Measurements from ENCODE around the gene SYNPO2. TPM values are rescaled to one million over a fixed set of nuclear protein-coding genes. Genes with fewer than 3 reads are reported as not detected.

SYNPO2 gene
- total RNA-seq, 1 experiment from 2014 or later = 0.93 TPM

- Histone ChIP-seq H3K4me1 (ENCODE audit: control insufficient read depth in 1 of 2, insufficient read depth in 2 of 2, low read length in 2 of 2) (no peaks in the 10 kb centered on the region), H3K9me3 (ENCODE audit: control insufficient read depth in 1 of 2, insufficient read depth in 1 of 2, low read depth in 1 of 2, low read length in 2 of 2) (no peaks in the 10 kb centered on the region), H2AFZ (ENCODE audit: low read depth, low read length, poor library complexity, severe bottlenecking) (no peak overlapping the region), H3K27ac (ENCODE audit: low read depth, low read length) (no peak overlapping the region), H3K4me2 (ENCODE audit: low read length) (no peak overlapping the region), H3K36me3 (ENCODE audit: control insufficient read depth in 1 of 2, insufficient read depth in 2 of 2, low read length in 2 of 2) (no peaks in the 10 kb centered on the region), H3K9me2 (ENCODE audit: insufficient read depth) (no peaks in the 10 kb centered on the region), H4K20me1 (ENCODE audit: insufficient read depth) (no peaks in the 10 kb centered on the region), H3K4me3 (replicated peaks in 1 of 2; ENCODE audit: low read depth in 1 of 2, low read length in 2 of 2) (no peak overlapping the region), H3K27me3 (ENCODE audit: insufficient read depth, low read length) (no peaks in the 10 kb centered on the region), H3K9ac (ENCODE audit: low read length) (no peak overlapping the region), H3K79me2 (ENCODE audit: insufficient read depth, low read length) (no peaks in the 10 kb centered on the region)
- no peak for TF ChIP-seq EZH2phosphoT487 (IDR thresholded peaks at IDR 0.05; ENCODE audit: borderline replicate concordance)
- TF ChIP-seq FOSL1 (IDR thresholded peaks at IDR 0.05; ENCODE audit: low read depth) = no peak
- no peak for TF ChIP-seq POLR2AphosphoS5 (IDR thresholded peaks at IDR 0.05; ENCODE audit: low read depth, low read length)
- TF ChIP-seq, protein P1, sequence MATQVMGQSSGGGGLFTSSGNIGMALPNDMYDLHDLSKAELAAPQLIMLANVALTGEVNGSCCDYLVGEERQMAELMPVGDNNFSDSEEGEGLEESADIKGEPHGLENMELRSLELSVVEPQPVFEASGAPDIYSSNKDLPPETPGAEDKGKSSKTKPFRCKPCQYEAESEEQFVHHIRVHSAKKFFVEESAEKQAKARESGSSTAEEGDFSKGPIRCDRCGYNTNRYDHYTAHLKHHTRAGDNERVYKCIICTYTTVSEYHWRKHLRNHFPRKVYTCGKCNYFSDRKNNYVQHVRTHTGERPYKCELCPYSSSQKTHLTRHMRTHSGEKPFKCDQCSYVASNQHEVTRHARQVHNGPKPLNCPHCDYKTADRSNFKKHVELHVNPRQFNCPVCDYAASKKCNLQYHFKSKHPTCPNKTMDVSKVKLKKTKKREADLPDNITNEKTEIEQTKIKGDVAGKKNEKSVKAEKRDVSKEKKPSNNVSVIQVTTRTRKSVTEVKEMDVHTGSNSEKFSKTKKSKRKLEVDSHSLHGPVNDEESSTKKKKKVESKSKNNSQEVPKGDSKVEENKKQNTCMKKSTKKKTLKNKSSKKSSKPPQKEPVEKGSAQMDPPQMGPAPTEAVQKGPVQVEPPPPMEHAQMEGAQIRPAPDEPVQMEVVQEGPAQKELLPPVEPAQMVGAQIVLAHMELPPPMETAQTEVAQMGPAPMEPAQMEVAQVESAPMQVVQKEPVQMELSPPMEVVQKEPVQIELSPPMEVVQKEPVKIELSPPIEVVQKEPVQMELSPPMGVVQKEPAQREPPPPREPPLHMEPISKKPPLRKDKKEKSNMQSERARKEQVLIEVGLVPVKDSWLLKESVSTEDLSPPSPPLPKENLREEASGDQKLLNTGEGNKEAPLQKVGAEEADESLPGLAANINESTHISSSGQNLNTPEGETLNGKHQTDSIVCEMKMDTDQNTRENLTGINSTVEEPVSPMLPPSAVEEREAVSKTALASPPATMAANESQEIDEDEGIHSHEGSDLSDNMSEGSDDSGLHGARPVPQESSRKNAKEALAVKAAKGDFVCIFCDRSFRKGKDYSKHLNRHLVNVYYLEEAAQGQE (IDR thresholded peaks at IDR 0.05; ENCODE audit: low read depth) = no peak
- no peak for TF ChIP-seq EGR1 (IDR thresholded peaks at IDR 0.05; ENCODE audit: low read depth)
- TF ChIP-seq, protein P2, sequence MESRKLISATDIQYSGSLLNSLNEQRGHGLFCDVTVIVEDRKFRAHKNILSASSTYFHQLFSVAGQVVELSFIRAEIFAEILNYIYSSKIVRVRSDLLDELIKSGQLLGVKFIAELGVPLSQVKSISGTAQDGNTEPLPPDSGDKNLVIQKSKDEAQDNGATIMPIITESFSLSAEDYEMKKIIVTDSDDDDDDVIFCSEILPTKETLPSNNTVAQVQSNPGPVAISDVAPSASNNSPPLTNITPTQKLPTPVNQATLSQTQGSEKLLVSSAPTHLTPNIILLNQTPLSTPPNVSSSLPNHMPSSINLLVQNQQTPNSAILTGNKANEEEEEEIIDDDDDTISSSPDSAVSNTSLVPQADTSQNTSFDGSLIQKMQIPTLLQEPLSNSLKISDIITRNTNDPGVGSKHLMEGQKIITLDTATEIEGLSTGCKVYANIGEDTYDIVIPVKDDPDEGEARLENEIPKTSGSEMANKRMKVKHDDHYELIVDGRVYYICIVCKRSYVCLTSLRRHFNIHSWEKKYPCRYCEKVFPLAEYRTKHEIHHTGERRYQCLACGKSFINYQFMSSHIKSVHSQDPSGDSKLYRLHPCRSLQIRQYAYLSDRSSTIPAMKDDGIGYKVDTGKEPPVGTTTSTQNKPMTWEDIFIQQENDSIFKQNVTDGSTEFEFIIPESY (IDR thresholded peaks at IDR 0.05; ENCODE audit: extremely low read depth, insufficient replicate concordance, low read length) = no peak
- no peak for TF ChIP-seq ZFX (IDR thresholded peaks at IDR 0.05)
- no peak for TF ChIP-seq MAX (IDR thresholded peaks at IDR 0.05)
- no peak for TF ChIP-seq SRF (IDR thresholded peaks at IDR 0.05; ENCODE audit: low read depth)
- no peak for TF ChIP-seq CEBPB (IDR thresholded peaks at IDR 0.05; ENCODE audit: low read depth)
- TF ChIP-seq TCF7L2 (IDR thresholded peaks at IDR 0.05; ENCODE audit: borderline replicate concordance, extremely low read depth, insufficient read depth, insufficient read length) = no peak
- no peak for TF ChIP-seq ELF1 (IDR thresholded peaks at IDR 0.05; ENCODE audit: borderline replicate concordance, low read depth)
- no peak for TF ChIP-seq RAD21 (IDR thresholded peaks at IDR 0.05; ENCODE audit: low read depth)
- no peak for TF ChIP-seq SP1 (IDR thresholded peaks at IDR 0.05; ENCODE audit: low read depth)
- TF ChIP-seq, protein P3, sequence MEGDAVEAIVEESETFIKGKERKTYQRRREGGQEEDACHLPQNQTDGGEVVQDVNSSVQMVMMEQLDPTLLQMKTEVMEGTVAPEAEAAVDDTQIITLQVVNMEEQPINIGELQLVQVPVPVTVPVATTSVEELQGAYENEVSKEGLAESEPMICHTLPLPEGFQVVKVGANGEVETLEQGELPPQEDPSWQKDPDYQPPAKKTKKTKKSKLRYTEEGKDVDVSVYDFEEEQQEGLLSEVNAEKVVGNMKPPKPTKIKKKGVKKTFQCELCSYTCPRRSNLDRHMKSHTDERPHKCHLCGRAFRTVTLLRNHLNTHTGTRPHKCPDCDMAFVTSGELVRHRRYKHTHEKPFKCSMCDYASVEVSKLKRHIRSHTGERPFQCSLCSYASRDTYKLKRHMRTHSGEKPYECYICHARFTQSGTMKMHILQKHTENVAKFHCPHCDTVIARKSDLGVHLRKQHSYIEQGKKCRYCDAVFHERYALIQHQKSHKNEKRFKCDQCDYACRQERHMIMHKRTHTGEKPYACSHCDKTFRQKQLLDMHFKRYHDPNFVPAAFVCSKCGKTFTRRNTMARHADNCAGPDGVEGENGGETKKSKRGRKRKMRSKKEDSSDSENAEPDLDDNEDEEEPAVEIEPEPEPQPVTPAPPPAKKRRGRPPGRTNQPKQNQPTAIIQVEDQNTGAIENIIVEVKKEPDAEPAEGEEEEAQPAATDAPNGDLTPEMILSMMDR (IDR thresholded peaks at IDR 0.05 in 2 of 3, conservative IDR thresholded peaks at IDR 0.05 in 1 of 3; ENCODE audit: borderline replicate concordance in 1 of 3, insufficient read depth in 1 of 3, low read depth in 2 of 3, low read length in 2 of 3) = no peak
- no peak for TF ChIP-seq SIN3A (IDR thresholded peaks at IDR 0.05; ENCODE audit: low read depth)
- TF ChIP-seq EZH2 (IDR thresholded peaks at IDR 0.05) = no peak
- DNase-seq (ENCODE audit: low read depth, low spot score) (no peak), ATAC-seq (no peak)
- RAD21 ChIA-PET (ENCODE audit: low non-redundant PET in 1 of 2, low total read pairs in 2 of 2, uncharacterized antibody in 2 of 2, unreplicated experiment in 2 of 2) = no interaction called here
- POLR2A ChIA-PET = no interaction called here
- intact Hi-C loops (cut with micrococcal nuclease) = no loop called here
- BruUV-seq (replicated peaks) = no TSS peak
- CTCF ChIA-PET = no interaction called here
Measured at GRCh38 chr4:119005928-119006460, 117.3 kb downstream of the SYNPO2 start.
